Measurements from ENCODE around the gene IGHMBP2. TPM values are rescaled to one million over a fixed set of nuclear protein-coding genes. Genes with fewer than 3 reads are reported as not detected.

Gene IGHMBP2
- total and polyA plus RNA-seq, 2 experiments from 2014 or later: 14.3 to 27.7 TPM

- Mint-ChIP-seq H3K27me3 (ENCODE audit: insufficient read depth, low read depth, poor library complexity) (peaks cover 7% of the 10 kb centered on the region), H3K4me1 (peaks cover 12% of the 10 kb centered on the region), H3K27ac (no peak overlapping the region), H3K36me3 (ENCODE audit: low read depth) (no peaks in the 10 kb centered on the region), H3K4me3 (no peak overlapping the region), H3K9me3 (no peaks in the 10 kb centered on the region)
- Histone ChIP-seq H3K9me2 (ENCODE audit: insufficient read depth) (no peaks in the 10 kb centered on the region), H3K79me2 (replicated peaks; ENCODE audit: insufficient read depth) (no peaks in the 10 kb centered on the region), H2AFZ (no peak overlapping the region), H3K4me2 (no peak overlapping the region), H3K4me1 (ENCODE audit: insufficient read depth) (peaks cover 7% of the 10 kb centered on the region; the same call in 1 of the 2 replicates), H3K4me3 (no peak overlapping the region), H3K27ac (ENCODE audit: low read depth) (no peak overlapping the region), H3K27me3 (ENCODE audit: insufficient read depth) (no peaks in the 10 kb centered on the region), H4K20me1 (replicated peaks; ENCODE audit: insufficient read depth) (no peaks in the 10 kb centered on the region), H3F3A (replicated peaks; ENCODE audit: low read depth) (no peaks in the 10 kb centered on the region), H3K36me3 (ENCODE audit: insufficient read depth) (no peaks in the 10 kb centered on the region)
- TF ChIP-seq ETS1 (IDR thresholded peaks at IDR 0.05) (no peak), CTCF (conservative IDR thresholded peaks at IDR 0.05; ENCODE audit: low read depth in 2 of 2) (peak; percentile 59 to 79)
- ATAC-seq: peak; percentile 84
- peak; percentile 64 for DNase-seq (ENCODE audit: low spot score)
These were observed 52.5 kb downstream of the IGHMBP2 start for GRCh38 chr11:68956142-68956541.

GRCh38 chr11:68956547-68957254, 53.0 kb downstream of the IGHMBP2 start:
- no peaks in the 10 kb centered on the region for H3K27me3 ChIP-seq (ENCODE audit: insufficient read depth)
- H3K4me3 ChIP-seq: no peak overlapping the region
- Mint-ChIP-seq H3K4me1 (peaks cover 12% of the 10 kb centered on the region; the same call in 2 of the 3 replicates), H3K27ac (no peak overlapping the region), H3K36me3 (ENCODE audit: low read depth) (no peaks in the 10 kb centered on the region), H3K4me3 (no peak overlapping the region), H3K9me3 (no peaks in the 10 kb centered on the region), H3K27me3 (ENCODE audit: insufficient read depth, low read depth, poor library complexity) (peaks cover 7% of the 10 kb centered on the region)
- no peak overlapping the region for H3K4me2 ChIP-seq
- DNase-seq (ENCODE audit: low spot score) (no peak), ATAC-seq (no peak)
- no peaks in the 10 kb centered on the region for H3K9me2 ChIP-seq (ENCODE audit: insufficient read depth)
- H3K79me2 ChIP-seq (replicated peaks; ENCODE audit: insufficient read depth): no peaks in the 10 kb centered on the region
- H4K20me1 ChIP-seq (replicated peaks; ENCODE audit: insufficient read depth): no peaks in the 10 kb centered on the region
- no peaks in the 10 kb centered on the region for H3K36me3 ChIP-seq (ENCODE audit: insufficient read depth)
- H3K4me1 ChIP-seq (ENCODE audit: insufficient read depth): peaks cover 7% of the 10 kb centered on the region; the same call in 1 of the 2 replicates
- no peaks in the 10 kb centered on the region for H3F3A ChIP-seq (replicated peaks; ENCODE audit: low read depth)
- H3K27ac ChIP-seq (ENCODE audit: low read depth): no peak overlapping the region
- no peak overlapping the region for H2AFZ ChIP-seq
- TF ChIP-seq EZH2phosphoT487 (IDR thresholded peaks at IDR 0.05; ENCODE audit: unreplicated experiment) (no peak), STAT1 (IDR thresholded peaks at IDR 0.05; ENCODE audit: unreplicated experiment) (no peak), ZNF331 (CRISPR knock-in tag; IDR thresholded peaks at IDR 0.05; ENCODE audit: low read depth) (no peak), ZNF114 (CRISPR knock-in tag; IDR thresholded peaks at IDR 0.05) (no peak), REST (IDR thresholded peaks at IDR 0.05; ENCODE audit: unreplicated experiment) (no peak), ZNF462 (CRISPR knock-in tag; IDR thresholded peaks at IDR 0.05) (no peak)
